Calu3 (cell line): ENCODE data around the gene ATXN7L2. TPM values are rescaled to one million over a fixed set of nuclear protein-coding genes. Genes with fewer than 3 reads are reported as not detected.

ENCODE experiments used
- BruUV-seq: library from RNA; stranded (reverse); fragments of 400-500 nt; replicated peaks from 2 replicates; lab custom pipeline; 2021; lab: Mats Ljungman, UMichigan
- CTCF ChIA-PET: fragments of 300-600 bp; sonication (Branson Sonifier 250); formaldehyde crosslinking; loops from one replicate; lab custom pipeline; 2022; ENCODE audit warnings: antibody characterized with exemption; lab: Charles Lee
- DNase-seq: peaks from one replicate; pipeline ENCODE4 v3.0.0; 2022
- H3K27ac Mint-ChIP-seq: one replicate; pipeline ENCODE4 v1.8.0; 2022; ENCODE audit warnings: mixed read lengths; ENCODE audit not compliant: unreplicated experiment
- H3K27me3 Mint-ChIP-seq: one replicate; pipeline ENCODE4 v1.8.0; 2022; ENCODE audit warnings: mixed read lengths; ENCODE audit not compliant: unreplicated experiment
- H3K36me3 Mint-ChIP-seq: one replicate; pipeline ENCODE4 v1.8.0; 2022; ENCODE audit warnings: mild to moderate bottlenecking, moderate library complexity, mixed read lengths; ENCODE audit not compliant: insufficient read depth, unreplicated experiment
- H3K4me1 Mint-ChIP-seq: one replicate; pipeline ENCODE4 v1.8.0; 2022; ENCODE audit warnings: mild to moderate bottlenecking, low read depth, mixed read lengths; ENCODE audit not compliant: unreplicated experiment
- H3K4me3 Mint-ChIP-seq: one replicate; pipeline ENCODE4 v1.8.0; 2022; ENCODE audit warnings: mild to moderate bottlenecking, low read depth, moderate library complexity, mixed read lengths; ENCODE audit not compliant: unreplicated experiment
- H3K9me3 Mint-ChIP-seq: one replicate; pipeline ENCODE4 v1.8.0; 2022; ENCODE audit warnings: low read depth, mixed read lengths; ENCODE audit not compliant: unreplicated experiment
- intact Hi-C: fragments of 100-400 bp; cut with micrococcal nuclease; formaldehyde crosslinking; loops from one replicate; pipeline ENCODE4 v1.10.0; 2022; ENCODE audit not compliant: unreplicated experiment
- total RNA-seq: library from RNA; stranded (reverse); gene quantifications from 2 replicates; pipeline ENCODE4 v1.2.3, GENCODE V29; 2022
- TF ChIP-seq, protein P1 (sequence below): fragments of 200-600 bp; IDR thresholded peaks from one replicate; pipeline ENCODE4 v1.8.0; 2022; ENCODE audit warnings: antibody characterized with exemption; ENCODE audit not compliant: unreplicated experiment

ATXN7L2 gene
- total RNA-seq, 1 experiment from 2014 or later, result 4.3 TPM

DNA sequence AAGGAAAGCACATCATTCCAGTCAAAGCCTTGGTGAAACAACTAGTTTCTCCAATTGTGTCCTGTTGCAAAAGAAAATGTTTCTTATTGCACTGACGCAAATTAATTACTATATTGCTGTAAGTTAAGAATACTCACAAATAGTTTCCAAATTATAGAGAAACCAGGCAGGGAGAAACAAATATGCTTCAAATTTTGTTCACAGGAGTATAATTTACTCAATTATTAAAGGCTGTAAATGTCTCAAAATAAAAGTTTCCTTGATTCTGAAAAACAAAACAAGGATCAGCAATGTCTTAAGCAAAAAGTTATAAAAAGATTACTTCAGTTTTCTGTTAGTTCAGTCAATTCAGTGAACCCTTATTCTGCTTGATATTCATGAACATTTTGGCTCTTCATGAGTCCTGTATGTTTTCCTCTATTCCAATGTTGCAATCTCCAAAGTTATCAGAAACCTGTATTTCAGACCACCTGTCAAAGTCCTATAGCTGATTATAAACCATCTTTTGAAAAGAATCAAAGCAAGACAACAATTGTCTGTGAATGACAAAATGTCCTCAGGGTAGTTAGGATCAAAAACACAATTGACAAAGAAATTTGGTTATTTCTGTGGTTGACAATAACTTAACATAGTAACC, 29.1 kb upstream of the ATXN7L2 start:
- no peak for DNase-seq
- CTCF ChIA-PET, result no interaction called here
- H3K27me3 Mint-ChIP-seq, result peaks cover 47% of the 10 kb centered on the region

DNA sequence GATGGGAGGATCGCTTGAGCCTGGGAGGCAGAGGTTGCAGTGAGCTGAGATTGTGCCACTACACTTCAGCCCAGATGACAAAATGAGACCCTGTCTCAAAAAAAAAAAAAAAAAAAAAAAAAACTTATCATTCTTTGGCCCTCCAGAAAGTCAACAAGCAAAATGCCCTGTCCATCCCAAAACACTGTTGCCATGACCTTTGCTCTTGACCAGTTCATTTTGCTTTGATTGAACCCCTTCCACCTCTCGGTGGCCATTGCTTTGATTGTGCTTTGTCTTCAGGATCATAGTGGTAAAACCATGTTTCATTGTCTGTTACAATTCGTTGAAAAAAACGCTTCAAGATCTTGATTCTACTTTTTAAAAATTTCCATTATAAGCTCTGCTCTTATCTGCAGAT, 25.9 kb upstream of the ATXN7L2 start:
- intact Hi-C loops, result no loop called here
- CTCF ChIA-PET, result no interaction called here
- no peaks in the 10 kb centered on the region for H3K36me3 Mint-ChIP-seq
- peaks cover 46% of the 10 kb centered on the region for H3K27me3 Mint-ChIP-seq
- H3K4me1 Mint-ChIP-seq, result no peaks in the 10 kb centered on the region
- no peak overlapping the region for H3K4me3 Mint-ChIP-seq
- DNase-seq, result no peak
- no peaks in the 10 kb centered on the region for H3K9me3 Mint-ChIP-seq
- no peak overlapping the region for H3K27ac Mint-ChIP-seq
- TF ChIP-seq, protein P1, sequence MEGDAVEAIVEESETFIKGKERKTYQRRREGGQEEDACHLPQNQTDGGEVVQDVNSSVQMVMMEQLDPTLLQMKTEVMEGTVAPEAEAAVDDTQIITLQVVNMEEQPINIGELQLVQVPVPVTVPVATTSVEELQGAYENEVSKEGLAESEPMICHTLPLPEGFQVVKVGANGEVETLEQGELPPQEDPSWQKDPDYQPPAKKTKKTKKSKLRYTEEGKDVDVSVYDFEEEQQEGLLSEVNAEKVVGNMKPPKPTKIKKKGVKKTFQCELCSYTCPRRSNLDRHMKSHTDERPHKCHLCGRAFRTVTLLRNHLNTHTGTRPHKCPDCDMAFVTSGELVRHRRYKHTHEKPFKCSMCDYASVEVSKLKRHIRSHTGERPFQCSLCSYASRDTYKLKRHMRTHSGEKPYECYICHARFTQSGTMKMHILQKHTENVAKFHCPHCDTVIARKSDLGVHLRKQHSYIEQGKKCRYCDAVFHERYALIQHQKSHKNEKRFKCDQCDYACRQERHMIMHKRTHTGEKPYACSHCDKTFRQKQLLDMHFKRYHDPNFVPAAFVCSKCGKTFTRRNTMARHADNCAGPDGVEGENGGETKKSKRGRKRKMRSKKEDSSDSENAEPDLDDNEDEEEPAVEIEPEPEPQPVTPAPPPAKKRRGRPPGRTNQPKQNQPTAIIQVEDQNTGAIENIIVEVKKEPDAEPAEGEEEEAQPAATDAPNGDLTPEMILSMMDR, result no peak
- no TSS peak for BruUV-seq

More for the DNA sequence above, 29.1 kb upstream of the ATXN7L2 start:
- Mint-ChIP-seq H3K4me1 (no peaks in the 10 kb centered on the region), H3K9me3 (no peaks in the 10 kb centered on the region), H3K4me3 (no peak overlapping the region), H3K36me3 (no peaks in the 10 kb centered on the region), H3K27ac (no peak overlapping the region)
- no TSS peak for BruUV-seq
- intact Hi-C loops, result no loop called here
- TF ChIP-seq, protein P1, result no peak

DNA sequence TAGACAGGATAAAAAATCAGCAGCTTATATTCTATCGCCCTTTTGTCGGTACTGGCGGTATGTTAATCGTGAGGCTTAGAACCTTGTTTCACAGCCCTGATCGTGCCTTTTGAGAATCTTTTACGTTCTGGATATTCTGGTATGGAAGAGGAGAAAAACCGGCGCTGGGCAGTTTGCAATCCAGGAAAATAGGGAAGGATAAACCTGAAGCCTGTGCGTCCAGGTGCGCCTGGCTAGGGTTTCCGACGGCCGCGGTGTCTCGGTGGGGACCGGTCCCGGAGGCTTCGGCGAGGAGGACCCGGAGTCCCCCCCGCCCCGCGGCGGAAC, 17.6 kb upstream of the ATXN7L2 start:
- no TSS peak for BruUV-seq
- no peak overlapping the region for H3K27ac Mint-ChIP-seq
- intact Hi-C loops, result no loop called here
- TF ChIP-seq, protein P1, result no peak
- H3K27me3 Mint-ChIP-seq, result peaks cover 97% of the 10 kb centered on the region
- CTCF ChIA-PET, result interaction anchor here (0.6 kb wide), 1 partner anchor 17 kb away, joined by 5 read pairs; the partner anchor contains the start of gene ATXN7L2
- H3K36me3 Mint-ChIP-seq, result no peaks in the 10 kb centered on the region
- DNase-seq, result no peak
- H3K4me3 Mint-ChIP-seq, result peak overlapping the region; percentile 55
- H3K9me3 Mint-ChIP-seq, result no peaks in the 10 kb centered on the region
- H3K4me1 Mint-ChIP-seq, result no peaks in the 10 kb centered on the region

DNA sequence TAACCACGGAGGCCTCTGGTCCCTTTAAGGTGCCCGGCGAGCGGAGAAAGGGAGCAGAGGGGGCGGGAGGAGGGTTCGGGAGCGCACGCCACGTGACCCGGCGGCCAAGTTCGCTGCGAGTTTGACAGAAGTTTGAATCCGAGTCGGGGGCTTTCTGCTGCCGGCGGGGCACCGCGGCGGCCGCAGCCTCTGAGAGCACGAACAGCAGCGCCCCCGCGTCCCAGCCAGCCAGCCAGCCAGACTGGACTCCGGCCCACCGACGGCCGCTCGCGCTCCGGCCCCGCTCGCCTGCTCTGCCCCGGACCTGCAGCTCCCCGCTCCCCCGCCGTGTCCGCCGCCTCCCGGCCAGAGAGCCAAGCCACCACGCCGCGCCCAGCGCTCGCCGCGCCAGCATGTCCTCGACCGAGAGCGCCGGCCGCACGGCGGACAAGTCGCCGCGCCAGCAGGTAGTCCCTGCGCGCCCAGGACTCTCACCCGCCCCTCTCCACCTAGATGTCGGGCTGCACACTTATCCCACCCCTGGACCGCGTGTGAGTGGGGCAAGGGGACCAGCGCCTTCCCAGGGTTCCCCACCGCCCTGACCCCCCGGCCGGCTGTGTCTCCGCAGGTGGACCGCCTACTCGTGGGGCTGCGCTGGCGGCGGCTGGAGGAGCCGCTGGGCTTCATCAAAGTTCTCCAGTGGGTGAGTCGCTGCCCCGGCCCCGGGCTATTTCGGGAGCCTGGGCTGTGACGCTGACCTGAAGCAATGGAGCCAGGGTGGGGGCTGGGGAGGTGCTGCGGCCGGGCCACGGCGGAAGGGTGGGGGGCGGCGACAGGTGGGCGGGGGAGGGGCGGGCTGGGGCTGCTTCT, 17.0 kb upstream of the ATXN7L2 start, which contains the start of gene SYPL2:
TSS of gene SYPL2 (plus strand) at position 95 of the 849 bp plus-strand sequence. CDS start at position 393, 298 bp downstream.
- intact Hi-C loops, result no loop called here
- Mint-ChIP-seq H3K9me3 (no peaks in the 10 kb centered on the region), H3K36me3 (no peaks in the 10 kb centered on the region), H3K27me3 (peaks cover 95% of the 10 kb centered on the region), H3K27ac (no peak within 1 kb of the TSS), H3K4me3 (peak within 1 kb of the TSS; percentile 55), H3K4me1 (no peaks in the 10 kb centered on the region)
- BruUV-seq, result no TSS peak
- CTCF ChIA-PET, result interaction anchor here (0.6 kb wide), 1 partner anchor 17 kb away, joined by 5 read pairs; the partner anchor contains the start of gene ATXN7L2
- peak; percentile 25 for DNase-seq
- TF ChIP-seq, protein P1, result no peak
